ENCODE measurements around the gene TMPRSS11E. TPM values are rescaled to one million over a fixed set of nuclear protein-coding genes. Genes with fewer than 3 reads are reported as not detected.
A peak's percentile ranks its signal among the peaks of the same experiment; 100 is the strongest.
"Not testable (repeated sequence)": the region's sequence is repeated elsewhere in the genome, so short reads cannot be mapped to it uniquely, and the experiment has no call there.

TMPRSS11E gene
- total RNA-seq, 1 donor from 2014 or later: 0.41 TPM

- Histone ChIP-seq H3K27me3 (ENCODE audit: insufficient read depth, low read length) (no peaks in the 10 kb centered on the region), H3K79me2 (ENCODE audit: insufficient read depth, low read length) (no peaks in the 10 kb centered on the region), H3K4me1 (ENCODE audit: insufficient read depth, low read length) (no peaks in the 10 kb centered on the region), H2AFZ (ENCODE audit: low read depth, low read length) (no peak overlapping the region), H4K20me1 (ENCODE audit: insufficient read depth, low read length) (no peaks in the 10 kb centered on the region), H3K4me2 (ENCODE audit: low read length) (no peak overlapping the region), H3K4me3 (ENCODE audit: insufficient read depth, low read depth, low read length) (no peak overlapping the region), H3K36me3 (ENCODE audit: insufficient read depth, low read length) (no peaks in the 10 kb centered on the region), H3K9ac (ENCODE audit: low read length) (no peak overlapping the region), H3K9me3 (ENCODE audit: insufficient read depth, low read depth, low read length) (no peaks in the 10 kb centered on the region), H3K27ac (ENCODE audit: low read depth, low read length) (no peak overlapping the region)
- Mint-ChIP-seq H3K4me3 (ENCODE audit: unreplicated experiment) (no peak overlapping the region), H3K27ac (ENCODE audit: unreplicated experiment) (no peak overlapping the region), H3K36me3 (ENCODE audit: low read depth, unreplicated experiment) (no peaks in the 10 kb centered on the region), H3K9me3 (ENCODE audit: unreplicated experiment) (no peaks in the 10 kb centered on the region), H3K27me3 (ENCODE audit: low read depth, unreplicated experiment) (peaks cover 3% of the 10 kb centered on the region), H3K4me1 (ENCODE audit: low read depth, unreplicated experiment) (peaks cover 6% of the 10 kb centered on the region)
- DNase-seq (ENCODE audit: low read depth) (no peak), FAIRE-seq (no peak)
- TF ChIP-seq CTCF (IDR thresholded peaks at IDR 0.05; ENCODE audit: insufficient read depth, low read depth, low read length) (no peak), EZH2 (IDR thresholded peaks at IDR 0.05; ENCODE audit: insufficient read depth, low read length) (no peak)
Observed at GRCh38 chr4:68404153-68404552, 43.1 kb upstream of the TMPRSS11E start.

GRCh38 chr4:68405718-68406478 lies 41.4 kb upstream of the TMPRSS11E start:
- not testable (repeated sequence) for H3K27ac Mint-ChIP-seq (ENCODE audit: unreplicated experiment); H3K4me3 ChIP-seq (ENCODE audit: insufficient read depth, low read depth, low read length); H3K9me3 ChIP-seq (ENCODE audit: insufficient read depth, low read depth, low read length); H3K36me3 Mint-ChIP-seq (ENCODE audit: low read depth, unreplicated experiment); H3K4me1 Mint-ChIP-seq (ENCODE audit: low read depth, unreplicated experiment); H3K27me3 Mint-ChIP-seq (ENCODE audit: low read depth, unreplicated experiment); FAIRE-seq; H3K27ac ChIP-seq (ENCODE audit: low read depth, low read length); H3K4me1 ChIP-seq (ENCODE audit: insufficient read depth, low read length); H2AFZ ChIP-seq (ENCODE audit: low read depth, low read length); H3K36me3 ChIP-seq (ENCODE audit: insufficient read depth, low read length); H3K27me3 ChIP-seq (ENCODE audit: insufficient read depth, low read length); H4K20me1 ChIP-seq (ENCODE audit: insufficient read depth, low read length); H3K9me3 Mint-ChIP-seq (ENCODE audit: unreplicated experiment); H3K4me2 ChIP-seq (ENCODE audit: low read length); H3K79me2 ChIP-seq (ENCODE audit: insufficient read depth, low read length); DNase-seq (ENCODE audit: low read depth); H3K4me3 Mint-ChIP-seq (ENCODE audit: unreplicated experiment); H3K9ac ChIP-seq (ENCODE audit: low read length)

GRCh38 chr4:68406479-68406859 lies 40.8 kb upstream of the TMPRSS11E start:
- Histone ChIP-seq H3K4me3 (ENCODE audit: insufficient read depth, low read depth, low read length) (no peak overlapping the region), H4K20me1 (ENCODE audit: insufficient read depth, low read length) (no peaks in the 10 kb centered on the region), H3K36me3 (ENCODE audit: insufficient read depth, low read length) (no peaks in the 10 kb centered on the region), H3K27me3 (ENCODE audit: insufficient read depth, low read length) (no peaks in the 10 kb centered on the region), H3K4me1 (ENCODE audit: insufficient read depth, low read length) (no peaks in the 10 kb centered on the region), H3K27ac (ENCODE audit: low read depth, low read length) (no peak overlapping the region), H3K9ac (ENCODE audit: low read length) (no peak overlapping the region), H3K4me2 (ENCODE audit: low read length) (no peak overlapping the region), H3K79me2 (ENCODE audit: insufficient read depth, low read length) (no peaks in the 10 kb centered on the region), H3K9me3 (ENCODE audit: insufficient read depth, low read depth, low read length) (no peaks in the 10 kb centered on the region), H2AFZ (ENCODE audit: low read depth, low read length) (peak overlapping the region; percentile 18)
- FAIRE-seq (no peak), DNase-seq (ENCODE audit: low read depth) (no peak)
- Mint-ChIP-seq H3K4me1 (ENCODE audit: low read depth, unreplicated experiment) (peaks cover 6% of the 10 kb centered on the region), H3K27ac (ENCODE audit: unreplicated experiment) (no peak overlapping the region), H3K27me3 (ENCODE audit: low read depth, unreplicated experiment) (peaks cover 3% of the 10 kb centered on the region), H3K4me3 (ENCODE audit: unreplicated experiment) (no peak overlapping the region), H3K9me3 (ENCODE audit: unreplicated experiment) (no peaks in the 10 kb centered on the region), H3K36me3 (ENCODE audit: low read depth, unreplicated experiment) (no peaks in the 10 kb centered on the region)
- TF ChIP-seq EZH2 (IDR thresholded peaks at IDR 0.05; ENCODE audit: insufficient read depth, low read length): no peak
- no peak for TF ChIP-seq CTCF (IDR thresholded peaks at IDR 0.05; ENCODE audit: insufficient read depth, low read depth, low read length)

GRCh38 chr4:68407015-68407867 lies 40.0 kb upstream of the TMPRSS11E start:
- not testable (repeated sequence) for H3K79me2 ChIP-seq (ENCODE audit: insufficient read depth, low read length); H3K4me2 ChIP-seq (ENCODE audit: low read length); H3K9me3 ChIP-seq (ENCODE audit: insufficient read depth, low read depth, low read length); H3K4me1 ChIP-seq (ENCODE audit: insufficient read depth, low read length); H3K27ac ChIP-seq (ENCODE audit: low read depth, low read length); H3K9me3 Mint-ChIP-seq (ENCODE audit: unreplicated experiment); DNase-seq (ENCODE audit: low read depth); H2AFZ ChIP-seq (ENCODE audit: low read depth, low read length); FAIRE-seq; H3K27me3 Mint-ChIP-seq (ENCODE audit: low read depth, unreplicated experiment); H4K20me1 ChIP-seq (ENCODE audit: insufficient read depth, low read length); H3K36me3 Mint-ChIP-seq (ENCODE audit: low read depth, unreplicated experiment); H3K4me3 ChIP-seq (ENCODE audit: insufficient read depth, low read depth, low read length); H3K27me3 ChIP-seq (ENCODE audit: insufficient read depth, low read length); H3K4me1 Mint-ChIP-seq (ENCODE audit: low read depth, unreplicated experiment); H3K27ac Mint-ChIP-seq (ENCODE audit: unreplicated experiment); H3K9ac ChIP-seq (ENCODE audit: low read length); H3K36me3 ChIP-seq (ENCODE audit: insufficient read depth, low read length)
- peak overlapping the region; percentile 36 for H3K4me3 Mint-ChIP-seq (ENCODE audit: unreplicated experiment)

Data from astrocyte (in vitro differentiated cells and primary cell).